NCI-H2196 treated with DMSO at 0.1 percent for 48 hours (cell line): Measurements from ENCODE around the gene CDCA7L.

Experiments
- DNase-seq: peaks from one replicate; lab custom pipeline; 2025; ENCODE audit not compliant: unreplicated experiment; lab: John Stamatoyannopoulos, UW

Gene CDCA7L, protein sequence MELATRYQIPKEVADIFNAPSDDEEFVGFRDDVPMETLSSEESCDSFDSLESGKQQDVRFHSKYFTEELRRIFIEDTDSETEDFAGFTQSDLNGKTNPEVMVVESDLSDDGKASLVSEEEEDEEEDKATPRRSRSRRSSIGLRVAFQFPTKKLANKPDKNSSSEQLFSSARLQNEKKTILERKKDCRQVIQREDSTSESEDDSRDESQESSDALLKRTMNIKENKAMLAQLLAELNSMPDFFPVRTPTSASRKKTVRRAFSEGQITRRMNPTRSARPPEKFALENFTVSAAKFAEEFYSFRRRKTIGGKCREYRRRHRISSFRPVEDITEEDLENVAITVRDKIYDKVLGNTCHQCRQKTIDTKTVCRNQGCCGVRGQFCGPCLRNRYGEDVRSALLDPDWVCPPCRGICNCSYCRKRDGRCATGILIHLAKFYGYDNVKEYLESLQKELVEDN

DNA sequence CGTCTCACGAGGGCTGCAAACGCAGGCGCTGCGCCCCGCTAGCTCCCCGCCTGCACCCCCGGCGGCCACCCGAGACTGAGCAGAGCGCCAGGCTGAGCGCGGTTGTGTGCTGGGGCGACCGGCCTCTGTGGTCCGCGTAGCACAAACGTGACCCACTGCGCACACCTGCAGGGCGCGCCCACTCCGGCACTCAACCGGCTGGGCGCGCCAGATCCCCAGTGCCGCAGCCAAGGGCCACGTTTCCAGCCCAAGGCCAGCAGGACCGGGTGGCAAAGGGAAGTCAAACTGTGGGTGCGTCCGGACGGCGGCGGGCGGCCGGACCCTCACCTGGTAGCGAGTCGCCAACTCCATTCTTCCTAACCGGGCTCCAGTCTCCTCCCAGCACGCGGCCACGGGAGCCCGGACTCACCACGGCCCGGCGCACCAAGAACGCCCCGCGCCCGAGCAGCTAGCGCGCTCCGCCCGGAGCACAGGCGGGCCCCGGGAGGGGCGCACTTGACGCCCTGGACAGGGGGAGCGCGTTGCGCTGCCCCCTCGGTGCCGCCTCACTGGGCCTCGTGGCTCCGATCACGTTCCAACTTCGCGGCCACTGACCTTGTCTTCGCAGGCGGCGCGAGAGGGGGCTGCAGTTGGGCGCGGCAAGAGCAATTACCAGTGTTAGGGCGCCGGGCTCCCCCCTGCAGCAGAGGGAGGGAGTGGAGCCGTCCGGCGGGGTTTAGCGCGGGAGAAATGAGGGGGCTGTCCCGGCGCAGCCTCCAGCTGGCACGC lies at the start of gene CDCA7L:
CDCA7L (minus strand) TSS at position 446 of the 768 bp plus-strand sequence; CDS start at position 351, 95 bp downstream.
- peak; percentile 75 for DNase-seq

DNA sequence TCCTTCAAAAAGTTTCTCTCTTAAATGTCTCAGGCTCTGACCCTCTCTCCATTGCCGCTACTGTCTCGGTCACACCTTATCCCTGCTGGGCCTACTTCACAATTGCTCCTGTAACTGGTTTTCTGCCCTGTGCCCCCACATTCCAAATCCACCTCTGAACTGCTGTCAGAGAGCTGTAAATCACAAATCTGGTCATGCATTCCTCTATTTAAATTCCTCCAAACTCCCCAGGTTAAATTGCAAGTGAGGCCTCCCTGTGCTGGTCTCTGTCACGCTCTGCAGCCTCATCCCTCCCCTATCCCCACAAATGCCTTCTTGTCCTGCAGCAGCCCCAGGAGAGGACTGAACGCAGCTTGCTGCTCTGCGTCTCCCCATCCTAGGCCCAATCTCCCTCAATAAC lies 40.4 kb upstream of the CDCA7L start:
- DNase-seq: no peak

DNA sequence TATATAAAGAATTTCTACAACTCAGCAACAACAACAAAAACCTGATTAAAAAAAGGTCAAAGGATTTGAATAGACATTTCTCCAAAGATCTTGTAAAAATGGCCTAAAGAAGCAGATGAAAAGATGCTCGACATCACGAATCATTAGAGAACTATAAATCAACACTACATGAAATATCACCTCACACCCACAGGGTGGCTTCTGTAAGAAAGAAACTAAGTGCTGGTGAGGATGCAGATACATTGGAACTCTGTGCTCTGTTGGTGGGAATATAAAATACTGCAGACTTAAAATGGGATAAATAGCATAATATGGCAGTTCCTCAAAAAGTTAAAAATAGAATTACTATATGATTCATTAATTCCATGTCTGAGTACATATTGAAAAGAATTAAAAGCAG lies 38.3 kb upstream of the CDCA7L start:
- no peak for DNase-seq

DNA sequence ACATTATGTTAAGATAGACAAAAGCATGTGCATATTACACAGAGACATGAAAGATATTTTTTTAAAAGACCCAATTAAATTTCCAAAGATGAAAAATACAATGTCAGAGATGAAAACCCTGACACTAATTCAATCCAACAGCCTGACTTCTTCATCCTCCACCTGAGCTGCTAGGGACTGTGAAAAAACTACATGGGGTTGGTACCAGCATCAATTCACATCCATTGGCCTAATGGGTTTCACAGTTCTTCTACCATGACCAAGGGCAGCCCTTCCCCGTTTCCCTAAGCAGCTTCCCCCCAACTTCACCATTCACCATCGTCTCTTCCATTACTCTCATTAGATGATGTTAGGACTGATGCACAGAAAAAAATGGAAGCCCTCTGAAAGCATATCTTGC lies 37.4 kb upstream of the CDCA7L start:
- no peak for DNase-seq

DNA sequence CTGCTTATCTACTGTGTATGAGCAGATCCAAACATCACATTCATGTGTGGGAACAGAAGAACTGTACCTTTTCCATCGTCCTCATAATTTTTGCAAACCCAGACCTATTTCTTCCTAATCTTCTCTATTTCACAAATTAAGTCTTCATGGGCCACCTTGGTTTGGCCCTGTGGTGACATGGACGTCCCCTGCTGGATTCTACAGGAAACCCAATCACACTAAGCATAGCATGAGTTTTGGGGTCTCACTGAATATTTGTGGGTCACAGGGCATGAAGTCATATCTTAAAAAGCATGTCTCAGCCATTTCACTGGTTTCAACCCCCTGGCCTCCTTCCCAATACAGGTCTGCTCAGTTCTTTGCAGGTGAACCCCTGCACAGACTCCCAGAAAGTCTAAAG lies 35.8 kb upstream of the CDCA7L start:
- no peak for DNase-seq

DNA sequence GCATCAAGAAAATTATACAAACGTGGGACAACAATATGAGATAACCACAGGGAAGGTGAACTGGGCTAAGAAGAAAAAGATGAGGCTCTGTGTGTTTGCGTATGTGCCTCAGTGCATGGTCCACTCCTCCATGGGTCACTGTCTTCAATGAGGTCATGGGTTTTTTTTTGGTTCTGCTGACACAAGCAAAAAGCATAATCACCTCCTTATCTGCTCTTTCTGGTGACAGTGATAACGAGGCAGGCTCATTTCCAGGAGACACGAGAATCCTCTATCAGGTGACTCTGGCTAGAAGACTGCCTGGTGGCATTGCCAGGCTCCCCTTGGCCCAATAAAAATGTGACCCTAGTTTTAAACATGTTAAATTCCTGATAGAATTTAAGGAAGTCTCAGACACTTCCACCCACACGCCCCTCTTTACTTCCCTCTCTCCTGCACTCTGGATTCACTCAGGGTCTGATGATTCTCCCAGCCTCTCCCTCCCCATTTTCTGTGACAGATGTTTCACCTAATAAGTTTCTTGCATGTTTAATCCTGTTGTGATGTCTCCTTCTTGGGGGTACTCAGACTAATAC lies 35.3 kb upstream of the CDCA7L start:
- DNase-seq: no peak

DNA sequence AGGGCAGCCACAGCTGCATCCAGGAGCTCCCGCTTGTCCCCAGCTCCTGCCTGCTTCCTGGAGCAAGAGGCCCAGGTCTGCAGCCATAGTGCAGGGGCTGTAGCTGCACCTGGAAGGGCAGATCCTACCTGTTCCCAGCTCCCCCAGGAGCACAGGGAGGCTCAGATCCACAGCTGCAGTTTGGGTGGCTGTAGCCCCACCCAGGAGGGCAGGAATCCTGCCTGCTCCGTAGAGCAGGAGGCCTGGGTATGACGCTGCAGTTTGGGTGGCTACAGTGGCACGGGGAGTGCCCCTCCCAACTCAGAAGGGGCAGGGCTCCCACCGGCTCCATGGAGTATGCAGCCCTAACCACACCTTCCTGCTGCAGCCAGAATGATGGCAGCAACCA lies 26.7 kb upstream of the CDCA7L start:
- no peak for DNase-seq

DNA sequence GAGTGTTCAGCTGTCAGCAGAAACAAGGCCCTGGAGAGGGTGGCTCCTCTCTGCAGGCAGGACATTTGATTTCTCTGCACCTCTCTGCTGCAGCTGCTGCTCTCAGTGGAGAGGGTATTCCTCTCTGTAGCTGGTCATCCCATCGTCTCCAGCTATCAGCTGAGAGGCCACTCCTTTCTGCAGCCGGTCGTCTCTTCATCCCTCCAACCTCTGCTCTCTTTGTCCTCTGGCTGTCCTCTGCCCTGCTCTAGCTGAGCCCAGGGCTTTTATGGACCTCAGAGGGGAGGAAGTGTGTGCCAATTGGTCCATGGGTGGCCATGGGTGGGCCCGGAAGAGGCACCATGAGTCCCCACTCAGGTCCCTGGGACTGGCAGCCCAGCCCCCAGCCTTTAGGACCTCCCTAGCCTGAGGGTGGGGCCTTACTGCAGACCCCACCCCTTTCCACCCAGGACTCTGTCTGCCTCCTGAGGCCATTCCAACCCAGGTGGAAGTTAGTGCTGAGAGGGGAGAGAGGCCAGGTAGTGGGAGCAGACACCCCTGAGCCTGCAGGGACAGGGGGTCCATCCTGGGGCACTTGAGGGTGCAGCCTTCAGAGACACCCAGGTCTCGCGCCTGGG lies 26.2 kb upstream of the CDCA7L start:
- DNase-seq: no peak

DNA sequence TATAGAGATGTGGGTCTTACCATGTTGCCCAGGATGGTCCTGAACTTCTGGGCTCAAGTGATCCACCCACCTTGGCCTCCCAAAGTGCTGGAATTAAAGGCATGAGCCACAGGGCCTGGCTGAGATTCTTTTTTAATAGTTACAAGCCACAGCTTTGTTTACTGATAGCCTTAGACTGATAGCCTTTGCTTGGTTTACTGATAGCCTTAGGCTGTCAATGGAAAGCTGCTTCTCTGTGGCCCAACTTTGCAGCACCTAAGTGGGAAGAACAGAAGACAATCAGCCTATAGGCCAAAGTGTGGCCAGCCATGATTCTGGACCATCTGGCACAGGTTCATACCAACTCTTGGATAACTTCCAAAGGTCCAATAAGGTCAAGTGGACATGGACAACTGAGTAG lies 24.1 kb upstream of the CDCA7L start:
- no peak for DNase-seq

DNA sequence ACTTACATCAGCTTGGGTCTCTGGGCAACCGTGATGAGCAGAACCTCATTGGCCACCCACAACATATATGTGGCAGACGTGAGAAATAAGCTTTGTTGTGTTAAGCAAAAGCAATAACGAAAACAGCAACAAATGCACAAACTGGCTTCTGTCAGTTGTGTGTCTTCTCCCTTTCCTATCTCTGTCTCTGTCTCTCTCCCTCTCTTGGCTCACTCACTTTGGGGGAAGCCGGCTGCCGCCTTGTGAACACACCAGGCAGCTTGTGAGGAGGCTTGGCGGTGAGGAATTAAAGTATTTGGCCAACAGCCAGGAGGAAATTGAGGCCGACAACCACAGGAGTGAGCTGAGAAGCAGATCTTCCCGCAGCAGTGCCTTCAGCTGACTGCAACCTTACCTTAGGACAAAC lies 21.9 kb upstream of the CDCA7L start:
- no peak for DNase-seq

DNA sequence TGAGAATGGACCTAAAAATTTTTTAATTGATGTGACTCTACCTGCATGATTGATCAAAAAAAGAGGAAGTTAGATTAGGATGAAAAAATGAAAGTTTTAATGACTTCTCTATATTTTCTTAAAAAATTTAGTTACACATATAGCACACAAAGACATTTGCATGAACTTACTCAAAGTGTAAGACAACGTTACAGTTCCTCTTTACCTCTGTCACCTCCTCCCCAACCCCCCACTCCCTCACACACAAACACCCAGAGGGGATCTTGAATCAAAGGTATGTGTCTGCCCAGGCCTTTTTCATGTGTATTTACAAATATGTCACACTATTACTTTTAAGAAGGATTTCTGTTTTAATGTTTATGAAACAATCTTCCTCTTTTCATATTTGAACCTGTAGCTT lies 20.6 kb upstream of the CDCA7L start:
- DNase-seq: no peak

DNA sequence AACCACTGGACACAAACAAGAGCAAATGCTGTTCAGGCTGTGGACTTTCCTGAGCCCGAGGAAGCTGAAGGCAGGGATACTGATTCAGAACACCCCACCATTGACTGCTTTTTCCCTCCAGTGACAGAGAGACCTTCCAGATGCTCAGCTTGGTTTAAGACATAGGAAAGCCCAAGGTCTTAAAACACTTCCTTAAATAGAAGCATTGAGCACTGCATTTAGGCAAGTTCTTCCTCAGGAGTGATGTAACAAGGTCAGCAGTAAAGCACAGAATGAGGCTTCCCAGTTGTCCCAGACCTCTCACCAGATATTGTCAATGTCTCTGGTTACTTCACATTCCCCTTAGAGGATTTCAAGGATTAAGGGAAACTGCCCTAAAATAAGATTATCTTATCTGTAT lies 19.6 kb upstream of the CDCA7L start:
- DNase-seq: no peak

DNA sequence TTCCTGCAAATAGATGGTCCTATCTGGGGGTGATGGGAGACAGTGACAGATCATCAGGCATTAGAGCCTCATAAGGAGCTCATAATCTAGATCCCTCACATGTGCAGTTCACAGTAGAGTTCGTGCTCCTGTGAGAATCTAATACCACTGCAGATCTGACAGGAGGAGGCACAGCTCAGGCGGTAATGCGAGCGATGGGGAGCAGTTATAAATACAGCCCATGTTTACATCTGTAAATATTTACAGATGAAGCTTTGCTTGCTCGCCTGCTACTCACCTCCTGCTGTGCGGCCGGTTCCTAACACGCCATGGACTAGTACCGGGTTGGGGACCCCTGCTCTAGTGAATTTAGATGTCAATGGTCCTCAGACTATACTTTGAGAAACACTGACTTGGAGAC lies 17.0 kb upstream of the CDCA7L start:
- DNase-seq: no peak

DNA sequence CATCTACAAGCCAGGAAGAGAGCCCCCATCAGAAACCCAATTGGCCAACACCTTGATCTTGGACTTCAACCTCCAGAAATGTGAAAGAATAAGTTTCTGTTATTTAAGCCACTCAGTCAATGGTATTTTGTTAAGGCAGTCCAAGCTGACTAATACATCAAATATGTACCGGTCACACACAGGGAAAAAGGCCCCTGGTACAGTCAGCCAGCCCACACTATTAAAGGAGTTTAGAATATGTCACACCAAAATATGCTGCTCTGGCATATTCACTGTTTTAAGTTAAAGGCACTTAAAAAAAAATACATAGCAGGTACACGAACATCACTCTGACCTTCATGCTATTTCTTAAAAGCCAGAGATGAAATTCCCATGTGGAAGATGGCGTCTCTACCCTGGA lies 15.2 kb upstream of the CDCA7L start:
- DNase-seq: no peak

DNA sequence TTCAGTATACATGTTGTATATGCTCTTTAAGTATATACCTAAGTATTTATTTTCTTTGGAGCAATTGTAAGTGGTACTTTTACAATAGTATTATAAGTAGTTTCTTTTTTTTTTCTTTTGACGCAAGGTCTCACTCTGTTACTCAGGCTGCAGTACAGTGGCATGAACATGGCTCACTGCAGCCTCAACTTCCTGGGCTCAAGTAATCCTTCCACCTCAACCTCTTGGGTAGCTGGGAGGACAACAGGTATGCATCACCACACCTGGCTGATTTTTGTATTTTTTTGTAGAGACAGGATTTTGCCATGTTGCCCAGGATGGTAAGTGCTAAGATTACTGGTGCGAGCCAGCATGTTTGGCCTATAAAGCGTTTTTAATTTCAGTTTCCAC lies 13.7 kb upstream of the CDCA7L start:
- no peak for DNase-seq

DNA sequence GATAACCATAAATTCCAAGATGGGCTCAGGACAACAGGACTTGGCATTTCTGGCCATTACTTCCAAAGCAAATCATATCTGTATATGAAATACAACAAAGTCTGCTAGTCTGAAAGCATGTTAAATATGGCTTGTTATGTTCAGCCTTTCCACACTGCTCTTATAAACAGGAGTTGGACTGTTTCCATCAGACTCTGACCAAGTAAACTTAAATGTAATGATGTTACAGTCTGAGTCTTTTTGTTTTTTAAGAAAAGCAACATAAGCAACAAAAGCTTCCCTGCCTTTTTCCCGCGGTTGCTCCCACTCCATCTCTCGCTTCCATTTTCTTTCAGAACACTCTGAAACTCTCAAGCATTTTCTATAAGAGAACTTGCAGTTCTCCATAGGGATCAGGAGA lies 8.1 kb upstream of the CDCA7L start:
- DNase-seq: no peak

DNA sequence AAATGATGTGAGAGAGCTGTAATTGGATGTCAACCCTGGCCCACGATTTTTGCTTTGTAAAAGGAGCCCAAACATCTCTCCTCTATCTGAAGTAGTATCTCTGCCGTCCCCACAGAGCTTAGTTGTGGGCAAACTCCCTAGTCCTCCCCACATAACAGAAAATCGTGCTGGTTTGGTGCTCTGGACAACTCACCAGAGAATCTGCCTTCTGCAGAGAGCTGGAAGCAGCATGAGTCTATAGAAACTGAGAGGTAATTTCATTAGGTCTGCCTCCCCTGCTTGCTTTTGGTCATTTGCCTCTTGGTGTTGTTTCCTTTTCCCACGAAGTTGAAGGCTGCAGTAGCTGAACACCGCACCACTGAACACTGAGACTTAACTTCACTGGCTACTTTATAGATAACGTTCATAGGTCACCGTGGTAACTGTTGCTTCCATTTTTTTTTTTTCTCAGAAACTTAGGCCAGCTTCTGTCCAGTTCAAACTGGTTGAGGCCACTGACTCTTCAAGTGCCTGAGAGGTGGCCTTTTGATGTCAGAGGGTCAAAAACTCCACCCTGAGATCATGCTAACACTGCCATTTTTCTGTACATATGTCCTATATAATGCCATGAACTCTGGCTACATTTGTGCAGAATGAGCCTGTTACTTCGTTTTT lies 3.3 kb upstream of the CDCA7L start:
- no peak for DNase-seq

DNA sequence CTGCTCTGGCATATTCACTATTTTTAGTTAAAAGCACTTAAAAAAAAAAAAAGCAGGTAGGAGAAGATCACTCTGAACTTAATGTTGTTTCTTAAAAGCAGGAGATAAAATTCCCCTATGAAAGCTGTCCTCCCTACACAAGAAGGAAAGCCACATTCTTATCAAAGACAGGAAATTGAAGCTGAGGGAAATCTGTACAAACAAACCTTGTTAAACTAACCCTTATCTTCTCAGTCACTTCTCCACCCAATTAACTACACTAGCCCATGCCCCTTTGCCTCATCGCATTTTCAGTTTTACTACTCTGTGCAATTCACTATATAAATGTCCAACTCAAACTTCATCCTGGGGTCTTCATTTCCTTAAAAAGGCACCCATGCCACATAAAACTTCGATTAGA lies 2.7 kb upstream of the CDCA7L start:
- DNase-seq: no peak

DNA sequence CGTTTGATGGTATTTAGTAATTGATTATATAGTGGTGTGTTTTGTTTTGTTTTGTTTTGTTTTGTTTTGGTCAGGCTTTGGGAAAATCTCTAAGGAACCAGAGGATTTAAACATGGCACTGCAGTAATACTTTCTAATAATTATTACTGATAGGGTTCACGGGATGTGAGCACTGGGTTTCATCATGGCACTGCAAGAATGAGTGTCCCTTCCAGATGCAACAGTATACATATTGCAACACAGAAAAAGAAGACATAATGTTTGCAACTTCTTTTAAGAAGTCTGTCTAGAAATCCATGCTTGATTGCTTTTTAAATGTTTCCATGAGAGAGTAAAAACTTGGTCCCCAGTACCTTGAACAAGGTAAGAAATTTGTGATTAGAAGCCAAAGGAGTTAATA lies 2.2 kb upstream of the CDCA7L start:
- no peak for DNase-seq

DNA sequence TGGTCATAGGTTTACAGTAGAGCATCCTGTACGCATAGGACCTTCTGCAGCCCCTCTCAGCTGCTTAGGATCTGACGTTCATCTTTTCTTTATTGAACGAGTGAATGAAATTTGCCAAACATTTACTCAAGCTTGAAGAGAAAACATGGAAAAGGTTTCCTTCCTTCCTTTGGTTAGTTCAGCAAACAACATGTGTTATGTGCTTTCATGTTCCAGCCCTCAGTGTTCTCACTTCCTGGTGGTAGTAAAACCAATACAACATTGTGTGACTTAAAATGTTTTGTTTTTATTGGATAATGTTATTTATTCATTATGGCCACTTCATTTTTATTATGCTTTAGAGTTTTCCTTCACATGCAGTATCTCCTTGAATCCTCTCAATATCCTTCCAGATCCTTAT lies 1.4 kb upstream of the CDCA7L start:
- DNase-seq: no peak

DNA sequence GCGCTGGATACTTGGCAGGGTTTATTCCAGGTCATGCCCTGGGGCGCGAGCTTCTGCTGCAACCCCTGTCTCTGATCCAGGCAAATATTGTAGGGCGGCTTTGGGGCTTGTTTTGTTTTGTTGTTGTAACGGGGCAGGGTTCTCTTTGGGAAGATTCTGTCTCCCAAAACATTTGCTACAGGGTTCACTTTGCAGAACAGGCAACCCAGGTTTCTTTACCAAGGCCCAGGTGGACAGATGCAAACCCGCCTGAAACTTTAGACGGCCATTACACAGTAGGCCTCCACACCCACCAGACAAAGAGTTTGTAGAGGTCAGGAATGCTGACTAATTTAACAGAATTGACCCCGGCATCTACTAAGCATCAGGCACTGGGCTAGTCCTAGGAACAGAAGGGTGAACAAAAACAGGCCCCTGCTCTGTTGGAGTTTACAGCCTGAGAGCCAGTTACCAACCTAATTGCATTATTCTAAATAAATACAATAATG lies 567 bp upstream of the CDCA7L start:
- no peak for DNase-seq
